PC-3 (cell line): ENCODE measurements around the gene SCT. TPM values are rescaled to one million over a fixed set of nuclear protein-coding genes. Genes with fewer than 3 reads are reported as not detected.

Source experiments
- ATAC-seq: fragments of 200-7000 bp; cut with Tn5 transposase; 2 replicates; pipeline ENCODE4 v1.9.1; 2020; ENCODE audit warnings: mild to moderate bottlenecking, moderate library complexity
- BruUV-seq: library from RNA; stranded (reverse); fragments of 400-500 nt; replicated peaks from 2 replicates; lab custom pipeline; 2021; lab: Mats Ljungman, UMichigan
- CTCF ChIA-PET: fragments of 300-600 bp; sonication (Branson Sonifier 250); formaldehyde crosslinking; loops from one replicate; lab custom pipeline; 2022; ENCODE audit warnings: antibody characterized with exemption; lab: Charles Lee
- POLR2A ChIA-PET: fragments of 300-600 bp; sonication (Branson Sonifier 250); formaldehyde crosslinking; loops from one replicate; lab custom pipeline; 2022; ENCODE audit warnings: antibody characterized with exemption; ENCODE audit not compliant: unreplicated experiment; lab: Charles Lee
- DNase-seq: peaks from one replicate; pipeline ENCODE4 v3.0.0-alpha.2; 2015
- H2AFZ ChIP-seq: fragments of 300-600 bp; sonication (generic); 2 replicates; pipeline ENCODE4 v1.6.0; 2016; ENCODE audit warnings: antibody characterized with exemption, low read length
- H3F3A ChIP-seq: fragments of 300-600 bp; sonication (generic); one replicate; pipeline ENCODE4 v1.6.0; 2017; ENCODE audit warnings: antibody characterized with exemption, low read length, control low read depth, mild to moderate bottlenecking; ENCODE audit not compliant: unreplicated experiment
- H3K27ac ChIP-seq: fragments of 300-600 bp; sonication (generic); 2 replicates; pipeline ENCODE4 v1.5.1; 2016; ENCODE audit warnings: mild to moderate bottlenecking, low read length
- H3K27me3 ChIP-seq: fragments of 300-600 bp; sonication (generic); 2 replicates; pipeline ENCODE4 v1.6.1; 2016; ENCODE audit warnings: low read length, mixed read lengths
- H3K36me3 ChIP-seq: fragments of 300-600 bp; sonication (generic); 2 replicates; pipeline ENCODE4 v1.6.1; 2016; ENCODE audit warnings: low read depth, mixed run types, low read length, mixed read lengths
- H3K4me1 ChIP-seq: fragments of 300-600 bp; sonication (generic); 2 replicates; pipeline ENCODE4 v1.5.1; 2016; ENCODE audit warnings: low read length; ENCODE audit not compliant: insufficient read depth
- H3K4me2 ChIP-seq: fragments of 300-600 bp; sonication (generic); 2 replicates; pipeline ENCODE4 v1.6.0; 2016; ENCODE audit warnings: low read length
- H3K4me3 ChIP-seq: fragments of 300-600 bp; sonication (generic); 2 replicates; pipeline ENCODE4 v1.5.1; 2016; ENCODE audit warnings: mild to moderate bottlenecking, low read length, mixed read lengths
- H3K79me2 ChIP-seq: fragments of 300-600 bp; sonication (generic); 2 replicates; pipeline ENCODE4 v1.6.1; 2017; ENCODE audit warnings: low read length, mixed read lengths
- H3K9ac ChIP-seq: fragments of 300-600 bp; sonication (generic); 2 replicates; pipeline ENCODE4 v1.6.0; 2016; ENCODE audit warnings: mild to moderate bottlenecking, low read length
- H3K9me2 ChIP-seq: fragments of 300-600 bp; sonication (generic); replicated peaks from 2 replicates; pipeline ENCODE4 v1.6.1; 2016; ENCODE audit warnings: mixed run types, low read length, mixed read lengths
- H3K9me3 ChIP-seq: fragments of 300-600 bp; sonication (generic); 2 replicates; pipeline ENCODE4 v1.6.1; 2016; ENCODE audit warnings: low read length, mixed read lengths
- H4K20me1 ChIP-seq: fragments of 300-600 bp; sonication (generic); 2 replicates; pipeline ENCODE4 v1.6.1; 2016; ENCODE audit warnings: low read length, mixed read lengths
- CTCF ChIP-seq: fragments of 300-600 bp; sonication (generic); conservative IDR thresholded peaks from 2 replicates; pipeline ENCODE4 v1.5.1; 2017; ENCODE audit warnings: antibody characterized with exemption, low read depth, mild to moderate bottlenecking, low read length
- EZH2 ChIP-seq: fragments of 300-600 bp; sonication (generic); IDR thresholded peaks from one replicate; pipeline ENCODE4 v1.6.1; 2017; ENCODE audit warnings: antibody characterized with exemption, mild to moderate bottlenecking, low read length; ENCODE audit not compliant: unreplicated experiment
- EZH2phosphoT487 ChIP-seq: fragments of 300-600 bp; sonication (generic); IDR thresholded peaks from 2 replicates; pipeline ENCODE4 v1.6.1; 2018; ENCODE audit warnings: mild to moderate bottlenecking, antibody characterized with exemption, low read length, borderline replicate concordance
- intact Hi-C: fragments of 100-400 bp; cut with micrococcal nuclease; formaldehyde crosslinking; loops from 2 replicates; pipeline ENCODE4 v1.9.0; 2023
- total RNA-seq: library from RNA; depleted of rRNA; stranded (reverse); fragments of >200 nt; gene quantifications from 2 replicates; pipeline ENCODE4 v1.2.3, GENCODE V29; 2014

SCT gene
- total RNA-seq, 1 experiment from 2014 or later = not detected

GRCh38 chr11:605286-606129 lies 21.5 kb downstream of the SCT start:
- H3K4me2 ChIP-seq = no peak overlapping the region
- H4K20me1 ChIP-seq = no peaks in the 10 kb centered on the region
- no peaks in the 10 kb centered on the region for H3K9me3 ChIP-seq
- DNase-seq (no peak), ATAC-seq (no peak)
- no peak overlapping the region for H3K9ac ChIP-seq
- H3K4me3 ChIP-seq = no peak overlapping the region
- H3K36me3 ChIP-seq = peaks cover 31% of the 10 kb centered on the region
- no peaks in the 10 kb centered on the region for H3K27me3 ChIP-seq
- no peak overlapping the region for H2AFZ ChIP-seq
- no peaks in the 10 kb centered on the region for H3K79me2 ChIP-seq
- H3K4me1 ChIP-seq = no peaks in the 10 kb centered on the region
- no peaks in the 10 kb centered on the region for H3F3A ChIP-seq
- intact Hi-C loops = no loop called here
- no peak overlapping the region for H3K27ac ChIP-seq
- no TSS peak for BruUV-seq
- POLR2A ChIA-PET = no interaction called here
- H3K9me2 ChIP-seq = no peaks in the 10 kb centered on the region
- CTCF ChIA-PET = no interaction called here
- no peak for TF ChIP-seq EZH2phosphoT487
- no peak for TF ChIP-seq CTCF
- TF ChIP-seq EZH2 = no peak

- no TSS peak for BruUV-seq
- TF ChIP-seq CTCF = no peak
- no peak for TF ChIP-seq EZH2
- ChIA-PET POLR2A (no interaction called here), CTCF (no interaction called here)
- Histone ChIP-seq H3K9ac (no peak overlapping the region), H3K4me3 (no peak overlapping the region), H3K4me1 (no peaks in the 10 kb centered on the region), H3K9me2 (no peaks in the 10 kb centered on the region), H4K20me1 (no peaks in the 10 kb centered on the region), H3K4me2 (no peak overlapping the region), H3K27me3 (no peaks in the 10 kb centered on the region), H3F3A (no peaks in the 10 kb centered on the region), H3K9me3 (no peaks in the 10 kb centered on the region), H3K27ac (no peak overlapping the region), H3K79me2 (no peaks in the 10 kb centered on the region), H2AFZ (no peak overlapping the region), H3K36me3 (peaks cover 31% of the 10 kb centered on the region)
- ATAC-seq = no peak
- intact Hi-C loops = no loop called here
- no peak for DNase-seq
These were observed 23.8 kb downstream of the SCT start for GRCh38 chr11:603154-603553.

GRCh38 chr11:601573-602245 lies 25.3 kb downstream of the SCT start:
- Histone ChIP-seq H3K9me2 (no peaks in the 10 kb centered on the region), H3K27ac (no peak overlapping the region), H3F3A (no peaks in the 10 kb centered on the region), H3K4me2 (no peak overlapping the region), H3K36me3 (peaks cover 26% of the 10 kb centered on the region), H3K27me3 (no peaks in the 10 kb centered on the region), H3K9me3 (no peaks in the 10 kb centered on the region), H3K4me3 (no peak overlapping the region), H3K9ac (no peak overlapping the region), H3K79me2 (no peaks in the 10 kb centered on the region), H4K20me1 (no peaks in the 10 kb centered on the region), H2AFZ (no peak overlapping the region), H3K4me1 (no peaks in the 10 kb centered on the region)
- TF ChIP-seq EZH2 (no peak), EZH2phosphoT487 (no peak), CTCF (no peak)
- no peak for DNase-seq
- intact Hi-C loops = no loop called here
- BruUV-seq = no TSS peak
- ATAC-seq = no peak
- CTCF ChIA-PET = no interaction called here
- POLR2A ChIA-PET = no interaction called here
